Pancreas (tissue), 10 donors: ENCODE data around the gene SYNPR. TPM values are rescaled to one million over a fixed set of nuclear protein-coding genes. Genes with fewer than 3 reads are reported as not detected.

Experiments used
- ATAC-seq, 4 donors: fragments of 200-7000 bp; cut with Tn5 transposase; one replicate each; pipeline versions ENCODE4 v1.8.0 to v1.9.1; 2020; ENCODE audit warnings: mild to moderate bottlenecking in 4 of 4, moderate library complexity in 4 of 4
- DNase-seq, 6 donors: peaks; one replicate each; pipeline ENCODE4 v3.0.0-alpha.2; 2020
- FAIRE-seq: peaks from 2 replicates; lab custom pipeline; 2012; peaks lifted over from hg19 to GRCh38; lab: Jason Lieb, UNC
- H3K27ac ChIP-seq, 4 donors: fragments of 200-600 bp; sonication (generic); 1 replicate in 3 of 4; 2 replicates in 1 of 4; pipeline versions ENCODE4 v1.5.0 to v1.8.0; 2020
- H3K27me3 ChIP-seq, 4 donors: fragments of 200-600 bp; one replicate each; pipeline ENCODE4 v1.8.0; 2021
- H3K36me3 ChIP-seq, 3 donors: fragments of 200-600 bp; sonication (generic) in 1 of 3; one replicate each; pipeline versions ENCODE4 v1.5.0 to v1.8.0; 2020 to 2021
- H3K4me1 ChIP-seq, 3 donors: fragments of 200-600 bp; one replicate each; pipeline ENCODE4 v1.8.0; 2021
- H3K4me3 ChIP-seq, 4 donors: fragments of 200-600 bp; sonication (generic) in 2 of 4; one replicate each; pipeline versions ENCODE4 v1.5.0 to v1.8.0; 2020 to 2021
- H3K9me3 ChIP-seq, 4 donors: fragments of 200-600 bp; one replicate each; pipeline ENCODE4 v1.8.0; 2021
- WGBS, 2 donors: extraction: QIAGEN DNeasy Blood & Tissue Kit; methylation state at CpG; one replicate each; pipeline ENCODE4 v1.1.7; 2013; 5-methylcytosine and 5-hydroxymethylcytosine counted together
- intact Hi-C, 3 donors: fragments of 100-400 bp; cut with DNase I; formaldehyde crosslinking; loops; one replicate each; pipeline versions ENCODE4 v1.11.1 to v1.14.2; 2022
- polyA plus RNA-seq, 2 donors: library from polyadenylated mRNA; stranded (reverse); fragments of 200-250 nt; gene quantifications; one replicate each; pipeline ENCODE4 v1.2.3, GENCODE V29; 2013
- total RNA-seq, 6 donors: library from RNA; stranded (reverse); fragmentation: NEBNext Ultra II Directional in 4 of 6; extraction: Animal tissue kit (Norgen Biotek cat#: 25700) in 4 of 6; gene quantifications; one replicate each; pipeline versions ENCODE4 v1.2.1 to v1.2.4, GENCODE V29; 2021 to 2023
- TF ChIP-seq, protein P1 (sequence below), 4 donors: fragments of 200-600 bp; sonication (generic) in 3 of 4; IDR thresholded peaks; one replicate each; pipeline versions ENCODE4 v1.5.0 to v1.8.0; 2021; ENCODE audit warnings: antibody characterized with exemption in 4 of 4
- donor health status: healthy with polysubstance abuse.
- donor health status: DM: no; HTN: no; CAD: no; lungs with moderate emphysema.
- donor health status: DM: no; HTN: no; CAD: no.
- donor health status: control.
- donor health status: control.
- donor health status: Bipolar disorder and iron deficiency.
- donor health status: DM: yes; HTN: yes; CAD: no.
- donor health status: DM: no; HTN: no; CAD: no.
- donor health status: DM: no; HTN: no; CAD: no.
- donor health status: DM: yes; HTN: yes; CAD: no.

The SYNPR gene
- total and polyA plus RNA-seq, 8 donors, result 0.31 to 1.4 TPM; not detected in 6

DNA sequence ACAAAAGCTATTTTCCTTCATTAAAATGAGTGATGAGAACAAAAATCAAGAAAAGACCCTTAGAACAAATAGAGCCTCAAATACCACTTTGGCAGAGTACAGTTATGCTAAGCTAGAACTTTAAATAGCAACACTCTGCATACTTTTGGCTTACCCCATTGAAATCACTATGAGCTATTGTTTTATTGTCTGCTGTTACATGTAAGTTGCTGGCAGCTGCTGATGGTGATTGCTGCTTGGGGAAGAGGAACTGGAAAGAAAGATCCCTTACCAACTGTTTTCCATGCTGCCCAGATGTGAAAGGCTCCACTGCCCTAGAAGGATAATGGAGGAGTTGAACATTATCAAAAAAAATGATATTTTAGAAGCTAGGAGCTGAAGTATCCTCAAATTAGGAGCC lies 135.4 kb downstream of the SYNPR start:
- H3K9me3 ChIP-seq, result no peaks in the 10 kb centered on the region
- no peaks in the 10 kb centered on the region for H3K4me1 ChIP-seq
- TF ChIP-seq, protein P1, sequence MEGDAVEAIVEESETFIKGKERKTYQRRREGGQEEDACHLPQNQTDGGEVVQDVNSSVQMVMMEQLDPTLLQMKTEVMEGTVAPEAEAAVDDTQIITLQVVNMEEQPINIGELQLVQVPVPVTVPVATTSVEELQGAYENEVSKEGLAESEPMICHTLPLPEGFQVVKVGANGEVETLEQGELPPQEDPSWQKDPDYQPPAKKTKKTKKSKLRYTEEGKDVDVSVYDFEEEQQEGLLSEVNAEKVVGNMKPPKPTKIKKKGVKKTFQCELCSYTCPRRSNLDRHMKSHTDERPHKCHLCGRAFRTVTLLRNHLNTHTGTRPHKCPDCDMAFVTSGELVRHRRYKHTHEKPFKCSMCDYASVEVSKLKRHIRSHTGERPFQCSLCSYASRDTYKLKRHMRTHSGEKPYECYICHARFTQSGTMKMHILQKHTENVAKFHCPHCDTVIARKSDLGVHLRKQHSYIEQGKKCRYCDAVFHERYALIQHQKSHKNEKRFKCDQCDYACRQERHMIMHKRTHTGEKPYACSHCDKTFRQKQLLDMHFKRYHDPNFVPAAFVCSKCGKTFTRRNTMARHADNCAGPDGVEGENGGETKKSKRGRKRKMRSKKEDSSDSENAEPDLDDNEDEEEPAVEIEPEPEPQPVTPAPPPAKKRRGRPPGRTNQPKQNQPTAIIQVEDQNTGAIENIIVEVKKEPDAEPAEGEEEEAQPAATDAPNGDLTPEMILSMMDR (IDR thresholded peaks at IDR 0.05), result no peak
- DNase-seq, result no peak
- intact Hi-C loops, result no loop called here
- no peak for ATAC-seq
- no peak overlapping the region for H3K27ac ChIP-seq
- no peak for FAIRE-seq
- H3K4me3 ChIP-seq, result no peak overlapping the region
- no peaks in the 10 kb centered on the region for H3K27me3 ChIP-seq
- H3K36me3 ChIP-seq, result no peaks in the 10 kb centered on the region

DNA sequence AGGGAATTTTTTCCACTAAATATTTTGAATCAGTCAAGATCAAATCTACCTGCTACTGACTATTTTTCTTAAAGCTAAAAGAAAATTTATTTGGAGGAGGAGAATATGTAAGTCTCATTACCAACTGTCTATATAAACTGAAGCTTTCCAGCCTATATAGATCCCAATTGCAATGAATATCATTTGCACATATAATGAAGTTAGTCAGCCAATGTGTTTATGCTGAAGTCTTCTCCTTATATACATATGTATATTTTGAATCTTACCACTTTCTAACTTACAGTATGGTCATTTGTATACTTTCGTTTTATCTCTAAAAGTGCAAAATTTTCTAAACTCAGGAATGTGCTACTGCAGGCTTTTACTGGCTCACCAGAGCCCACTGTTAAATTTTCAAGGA lies 136.5 kb downstream of the SYNPR start:
- TF ChIP-seq, protein P1 (IDR thresholded peaks at IDR 0.05), result no peak
- no peak for FAIRE-seq
- H3K27me3 ChIP-seq, result no peaks in the 10 kb centered on the region
- no peak for DNase-seq
- H3K9me3 ChIP-seq, result no peaks in the 10 kb centered on the region
- no peak overlapping the region for H3K4me3 ChIP-seq
- intact Hi-C loops, result no loop called here
- no peaks in the 10 kb centered on the region for H3K4me1 ChIP-seq
- WGBS, 2 donors, result 47 to 52% methylated on average over 1 of the region's 1 CpG
- ATAC-seq, result no peak
- H3K27ac ChIP-seq, result no peak overlapping the region
- H3K36me3 ChIP-seq, result no peaks in the 10 kb centered on the region

DNA sequence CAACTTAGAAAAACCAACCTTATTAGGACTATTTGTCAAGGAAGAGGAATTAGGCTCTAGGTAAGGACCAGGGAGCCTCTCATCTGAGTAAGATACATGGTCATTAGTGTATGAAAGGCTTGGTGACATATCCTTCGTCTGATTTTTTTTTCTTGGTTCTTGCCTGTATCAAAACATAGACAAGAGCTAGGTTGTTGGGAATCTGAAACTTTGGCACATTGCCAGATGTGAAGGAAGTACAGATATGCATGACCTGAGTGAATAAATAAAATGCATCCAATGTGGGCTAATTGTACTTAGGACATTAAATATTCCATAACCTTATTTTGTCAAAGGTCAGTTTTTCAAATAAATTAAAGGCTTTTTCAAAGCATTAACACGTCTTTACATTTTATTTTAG lies 151.8 kb downstream of the SYNPR start:
- H3K27ac ChIP-seq, result no peak overlapping the region
- 53 to 55% methylated on average over 2 of the region's 2 CpGs for WGBS, 2 donors
- H3K4me1 ChIP-seq, result no peaks in the 10 kb centered on the region
- H3K36me3 ChIP-seq, result no peaks in the 10 kb centered on the region
- no peaks in the 10 kb centered on the region for H3K9me3 ChIP-seq
- intact Hi-C loops, result no loop called here
- ATAC-seq (no peak), FAIRE-seq (no peak), DNase-seq (no peak)
- no peaks in the 10 kb centered on the region for H3K27me3 ChIP-seq
- no peak overlapping the region for H3K4me3 ChIP-seq
- TF ChIP-seq, protein P1 (IDR thresholded peaks at IDR 0.05), result no peak

GRCh38 chr3:63430875-63431274 lies 152.8 kb downstream of the SYNPR start:
- FAIRE-seq, result no peak
- no peak overlapping the region for H3K27ac ChIP-seq
- TF ChIP-seq, protein P1 (IDR thresholded peaks at IDR 0.05), result no peak
- DNase-seq, result no peak
- no peak overlapping the region for H3K4me3 ChIP-seq
- intact Hi-C loops, result no loop called here
- no peaks in the 10 kb centered on the region for H3K9me3 ChIP-seq
- H3K36me3 ChIP-seq, result no peaks in the 10 kb centered on the region
- no peak for ATAC-seq
- no peaks in the 10 kb centered on the region for H3K4me1 ChIP-seq
- H3K27me3 ChIP-seq, result no peaks in the 10 kb centered on the region

GRCh38 chr3:63437858-63438257 lies 159.8 kb downstream of the SYNPR start:
- Histone ChIP-seq H3K4me1 (no peaks in the 10 kb centered on the region), H3K36me3 (no peaks in the 10 kb centered on the region), H3K4me3 (no peak overlapping the region), H3K27ac (no peak overlapping the region), H3K9me3 (no peaks in the 10 kb centered on the region), H3K27me3 (no peaks in the 10 kb centered on the region)
- ATAC-seq (no peak), DNase-seq (no peak), FAIRE-seq (no peak)
- WGBS, 2 donors, result 91 to 96% methylated on average over 2 of the region's 2 CpGs
- TF ChIP-seq, protein P1 (IDR thresholded peaks at IDR 0.05), result no peak
- intact Hi-C loops, result no loop called here
